ENCODE results near the gene LCN6. TPM values are rescaled to one million over a fixed set of nuclear protein-coding genes. Genes with fewer than 3 reads are reported as not detected.
A peak's percentile ranks its signal among the peaks of the same experiment; 100 is the strongest.
"Not testable (repeated sequence)": the region's sequence is repeated elsewhere in the genome, so short reads cannot be mapped to it uniquely, and the experiment has no call there.

LCN6 gene
- total RNA-seq, 1 experiment from 2014 or later: not detected

DNA sequence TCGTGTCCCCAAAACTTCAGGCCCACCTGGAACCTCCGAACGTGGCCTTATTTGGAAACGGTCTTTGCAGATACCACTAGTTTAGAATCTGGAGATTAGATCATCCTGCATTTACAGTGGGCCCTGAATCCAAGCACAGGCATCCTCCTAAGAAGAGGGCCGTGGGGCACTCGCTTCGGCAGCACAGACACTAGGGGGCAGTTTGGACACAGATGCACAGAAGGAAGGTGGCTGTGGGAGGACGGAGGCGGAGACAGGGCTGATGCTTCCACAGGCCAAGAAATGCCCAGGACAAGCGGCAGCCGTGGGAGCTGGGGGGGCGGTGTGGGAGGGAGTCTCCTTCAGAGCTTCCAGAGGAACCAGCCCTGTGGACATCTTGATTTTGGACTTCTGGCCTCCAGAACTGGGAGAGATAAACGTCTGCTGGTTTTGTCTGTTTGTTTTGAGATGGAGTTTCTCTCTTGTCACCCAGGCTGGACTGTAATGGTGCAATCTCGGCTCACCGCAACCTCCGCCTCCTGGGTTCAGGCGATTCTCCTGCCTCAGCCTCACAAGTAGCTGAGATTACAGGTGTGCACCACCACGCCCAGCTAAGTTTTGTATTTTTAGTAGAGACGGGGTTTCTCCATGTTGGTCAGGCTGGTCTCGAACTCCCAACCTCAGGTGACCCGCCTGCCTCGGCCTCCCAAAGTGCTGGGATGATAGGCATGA is 12.7 kb upstream of the LCN6 start:
- H3K4me3 Mint-ChIP-seq (ENCODE audit: unreplicated experiment); H3K27me3 ChIP-seq (replicated peaks; ENCODE audit: control insufficient read depth, insufficient read depth, low read length); BruUV-seq (replicated peaks); intact Hi-C loops (cut with micrococcal nuclease; ENCODE audit: unreplicated experiment); H3K27ac Mint-ChIP-seq (ENCODE audit: unreplicated experiment); H3K4me3 ChIP-seq (ENCODE audit: low read depth, low read length); H3K4me1 ChIP-seq; H3K36me3 Mint-ChIP-seq (ENCODE audit: insufficient read depth, unreplicated experiment); H3K27me3 Mint-ChIP-seq (ENCODE audit: insufficient read depth, unreplicated experiment); H3K36me3 ChIP-seq (ENCODE audit: control insufficient read depth, insufficient read depth, low read length); H3K9me3 ChIP-seq; H3K9me3 Mint-ChIP-seq (ENCODE audit: unreplicated experiment); H3K4me1 Mint-ChIP-seq (ENCODE audit: low read depth, unreplicated experiment); POLR2A ChIA-PET: not testable (repeated sequence)
- CTCF ChIA-PET: interaction anchor here (0.6 to 1.0 kb wide), 2 partner anchors 40 to 285 kb away, joined by 3 read pairs; no protein-coding TSS in a partner anchor
- peak; percentile 69 to 83 for DNase-seq
- TF ChIP-seq, protein P1, sequence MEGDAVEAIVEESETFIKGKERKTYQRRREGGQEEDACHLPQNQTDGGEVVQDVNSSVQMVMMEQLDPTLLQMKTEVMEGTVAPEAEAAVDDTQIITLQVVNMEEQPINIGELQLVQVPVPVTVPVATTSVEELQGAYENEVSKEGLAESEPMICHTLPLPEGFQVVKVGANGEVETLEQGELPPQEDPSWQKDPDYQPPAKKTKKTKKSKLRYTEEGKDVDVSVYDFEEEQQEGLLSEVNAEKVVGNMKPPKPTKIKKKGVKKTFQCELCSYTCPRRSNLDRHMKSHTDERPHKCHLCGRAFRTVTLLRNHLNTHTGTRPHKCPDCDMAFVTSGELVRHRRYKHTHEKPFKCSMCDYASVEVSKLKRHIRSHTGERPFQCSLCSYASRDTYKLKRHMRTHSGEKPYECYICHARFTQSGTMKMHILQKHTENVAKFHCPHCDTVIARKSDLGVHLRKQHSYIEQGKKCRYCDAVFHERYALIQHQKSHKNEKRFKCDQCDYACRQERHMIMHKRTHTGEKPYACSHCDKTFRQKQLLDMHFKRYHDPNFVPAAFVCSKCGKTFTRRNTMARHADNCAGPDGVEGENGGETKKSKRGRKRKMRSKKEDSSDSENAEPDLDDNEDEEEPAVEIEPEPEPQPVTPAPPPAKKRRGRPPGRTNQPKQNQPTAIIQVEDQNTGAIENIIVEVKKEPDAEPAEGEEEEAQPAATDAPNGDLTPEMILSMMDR (IDR thresholded peaks at IDR 0.05; ENCODE audit: insufficient read depth in 1 of 2, low read depth in 1 of 2, low read length in 1 of 2, severe bottlenecking in 1 of 2, unreplicated experiment in 1 of 2): peak; percentile 23 to 57

DNA sequence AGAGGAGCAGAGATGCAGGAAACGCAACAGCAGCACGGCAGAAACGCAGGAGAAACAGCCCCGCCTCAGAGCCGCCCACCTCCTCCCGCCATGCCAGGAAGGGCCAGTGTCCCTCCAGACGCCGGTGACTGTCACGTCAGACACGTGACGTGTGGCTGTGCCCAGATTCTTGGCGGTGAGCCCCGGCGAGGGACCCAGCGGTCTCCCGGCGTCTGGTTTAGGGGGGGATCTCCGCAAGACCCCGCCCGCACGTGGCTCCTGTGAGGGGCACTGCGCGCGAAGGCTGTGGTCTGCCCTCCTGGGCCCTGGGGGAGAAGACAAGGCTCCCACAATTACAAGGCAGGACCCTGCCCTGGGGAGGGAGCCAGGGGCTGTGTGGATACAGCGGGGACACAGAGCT is 12.1 kb upstream of the LCN6 start:
- H3K27me3 Mint-ChIP-seq (ENCODE audit: insufficient read depth, unreplicated experiment): no peaks in the 10 kb centered on the region
- DNase-seq: no peak
- H3K36me3 Mint-ChIP-seq (ENCODE audit: insufficient read depth, unreplicated experiment): no peaks in the 10 kb centered on the region
- no peaks in the 10 kb centered on the region for H3K9me3 Mint-ChIP-seq (ENCODE audit: unreplicated experiment)
- H3K27ac Mint-ChIP-seq (ENCODE audit: unreplicated experiment): no peak overlapping the region
- H3K4me3 ChIP-seq (ENCODE audit: low read depth, low read length): no peak overlapping the region
- intact Hi-C loops (cut with micrococcal nuclease; ENCODE audit: unreplicated experiment): no loop called here
- no TSS peak for BruUV-seq (replicated peaks)
- H3K36me3 ChIP-seq (ENCODE audit: control insufficient read depth, insufficient read depth, low read length): no peaks in the 10 kb centered on the region
- POLR2A ChIA-PET: no interaction called here
- no peaks in the 10 kb centered on the region for H3K9me3 ChIP-seq
- H3K4me3 Mint-ChIP-seq (ENCODE audit: unreplicated experiment): no peak overlapping the region
- CTCF ChIA-PET: interaction anchor here (0.6 to 1.0 kb wide), 2 partner anchors 40 to 286 kb away, joined by 3 read pairs; no protein-coding TSS in a partner anchor
- H3K4me1 Mint-ChIP-seq (ENCODE audit: low read depth, unreplicated experiment): peaks cover 7% of the 10 kb centered on the region
- H3K27me3 ChIP-seq (replicated peaks; ENCODE audit: control insufficient read depth, insufficient read depth, low read length): no peaks in the 10 kb centered on the region
- TF ChIP-seq, protein P1 (IDR thresholded peaks at IDR 0.05; ENCODE audit: insufficient read depth in 1 of 2, low read depth in 1 of 2, low read length in 1 of 2, severe bottlenecking in 1 of 2, unreplicated experiment in 1 of 2): no peak
- H3K4me1 ChIP-seq: no peaks in the 10 kb centered on the region; the same call in 1 of the 2 replicates

DNA sequence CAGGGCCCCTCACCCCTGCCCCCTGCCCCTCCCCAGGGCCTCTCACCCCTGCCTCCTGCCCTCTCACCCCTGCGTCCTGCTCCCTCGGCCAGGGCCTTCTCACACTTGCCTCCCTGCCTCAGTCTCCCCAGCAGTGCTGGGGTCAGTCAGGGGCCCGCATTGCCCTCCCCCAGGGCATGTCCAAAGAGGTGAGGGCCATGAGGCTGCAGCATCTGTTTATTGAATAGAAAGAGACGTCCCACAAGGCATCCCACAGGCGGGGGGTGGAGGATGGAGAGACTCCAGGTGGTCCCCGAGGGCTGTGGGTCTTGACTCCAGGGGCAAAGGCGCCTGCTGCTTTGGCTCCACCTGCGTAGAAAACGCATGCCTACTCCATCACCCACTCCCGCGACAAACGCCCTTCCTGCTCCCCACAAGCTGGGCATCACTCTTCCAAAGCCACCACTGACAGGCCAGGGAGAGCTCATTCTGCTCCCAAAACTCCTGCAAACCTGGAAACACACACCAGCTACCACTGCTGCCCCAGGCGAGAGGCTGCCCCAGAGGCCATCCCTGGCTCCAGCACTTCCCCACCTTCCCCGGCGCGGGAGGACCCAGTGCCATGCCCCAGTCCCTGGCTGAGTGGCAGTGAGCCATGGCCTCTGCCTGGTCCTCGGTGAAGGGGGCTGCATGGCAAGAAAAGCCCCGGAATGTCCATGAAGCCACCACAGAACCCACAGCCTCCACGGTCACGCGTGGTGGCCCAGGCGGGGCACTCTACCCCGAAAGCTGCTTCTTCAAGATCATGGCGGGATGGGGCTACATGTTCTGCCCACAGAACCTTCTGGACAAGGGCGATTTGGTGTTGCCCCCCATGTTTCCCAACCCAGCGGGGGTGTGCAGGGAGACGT is 11.4 kb upstream of the LCN6 start:
- BruUV-seq (replicated peaks): no TSS peak
- H3K4me3 Mint-ChIP-seq (ENCODE audit: unreplicated experiment): no peak overlapping the region
- TF ChIP-seq, protein P1 (IDR thresholded peaks at IDR 0.05; ENCODE audit: insufficient read depth in 1 of 2, low read depth in 1 of 2, low read length in 1 of 2, severe bottlenecking in 1 of 2, unreplicated experiment in 1 of 2): no peak

More for the DNA sequence above, 11.4 kb upstream of the LCN6 start:
- POLR2A ChIA-PET: no interaction called here
- H3K4me1 Mint-ChIP-seq (ENCODE audit: low read depth, unreplicated experiment): peaks cover 7% of the 10 kb centered on the region
- no peaks in the 10 kb centered on the region for H3K27me3 Mint-ChIP-seq (ENCODE audit: insufficient read depth, unreplicated experiment)
- intact Hi-C loops (cut with micrococcal nuclease; ENCODE audit: unreplicated experiment): no loop called here
- H3K27me3 ChIP-seq (replicated peaks; ENCODE audit: control insufficient read depth, insufficient read depth, low read length): no peaks in the 10 kb centered on the region
- H3K27ac Mint-ChIP-seq (ENCODE audit: unreplicated experiment): no peak overlapping the region
- H3K9me3 ChIP-seq: no peaks in the 10 kb centered on the region
- H3K4me3 ChIP-seq (ENCODE audit: low read depth, low read length): no peak overlapping the region
- no peaks in the 10 kb centered on the region for H3K9me3 Mint-ChIP-seq (ENCODE audit: unreplicated experiment)
- no peak for DNase-seq
- H3K36me3 Mint-ChIP-seq (ENCODE audit: insufficient read depth, unreplicated experiment): no peaks in the 10 kb centered on the region
- H3K4me1 ChIP-seq: no peaks in the 10 kb centered on the region
- CTCF ChIA-PET: no interaction called here
- no peaks in the 10 kb centered on the region for H3K36me3 ChIP-seq (ENCODE audit: control insufficient read depth, insufficient read depth, low read length)
